ENCODE results near the gene CCNC.

DNA sequence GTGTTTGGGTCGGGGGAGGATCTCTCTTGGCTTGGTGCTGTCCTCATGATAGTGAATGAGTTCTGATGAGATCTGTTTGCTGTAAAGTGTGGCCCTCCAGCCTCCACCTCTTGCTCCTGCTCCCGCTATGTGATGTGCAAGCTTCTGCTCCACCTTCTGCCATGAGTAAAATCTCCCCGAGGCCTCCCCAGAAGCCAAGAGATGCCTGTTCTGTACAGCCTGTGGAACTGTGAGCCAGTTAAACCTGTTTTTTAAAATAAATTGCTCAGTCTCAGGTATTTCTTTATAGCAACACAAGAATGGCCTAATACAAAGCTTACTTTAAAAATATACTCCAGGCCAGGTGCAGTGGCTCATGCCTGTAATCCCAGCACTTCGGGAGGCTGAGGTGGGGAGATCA is 11.3 kb upstream of the CCNC start:
- no peak for TF ChIP-seq POLR2AphosphoS5 (IDR thresholded peaks at IDR 0.05; ENCODE audit: low read depth, low read length)
- TF ChIP-seq, protein P1, sequence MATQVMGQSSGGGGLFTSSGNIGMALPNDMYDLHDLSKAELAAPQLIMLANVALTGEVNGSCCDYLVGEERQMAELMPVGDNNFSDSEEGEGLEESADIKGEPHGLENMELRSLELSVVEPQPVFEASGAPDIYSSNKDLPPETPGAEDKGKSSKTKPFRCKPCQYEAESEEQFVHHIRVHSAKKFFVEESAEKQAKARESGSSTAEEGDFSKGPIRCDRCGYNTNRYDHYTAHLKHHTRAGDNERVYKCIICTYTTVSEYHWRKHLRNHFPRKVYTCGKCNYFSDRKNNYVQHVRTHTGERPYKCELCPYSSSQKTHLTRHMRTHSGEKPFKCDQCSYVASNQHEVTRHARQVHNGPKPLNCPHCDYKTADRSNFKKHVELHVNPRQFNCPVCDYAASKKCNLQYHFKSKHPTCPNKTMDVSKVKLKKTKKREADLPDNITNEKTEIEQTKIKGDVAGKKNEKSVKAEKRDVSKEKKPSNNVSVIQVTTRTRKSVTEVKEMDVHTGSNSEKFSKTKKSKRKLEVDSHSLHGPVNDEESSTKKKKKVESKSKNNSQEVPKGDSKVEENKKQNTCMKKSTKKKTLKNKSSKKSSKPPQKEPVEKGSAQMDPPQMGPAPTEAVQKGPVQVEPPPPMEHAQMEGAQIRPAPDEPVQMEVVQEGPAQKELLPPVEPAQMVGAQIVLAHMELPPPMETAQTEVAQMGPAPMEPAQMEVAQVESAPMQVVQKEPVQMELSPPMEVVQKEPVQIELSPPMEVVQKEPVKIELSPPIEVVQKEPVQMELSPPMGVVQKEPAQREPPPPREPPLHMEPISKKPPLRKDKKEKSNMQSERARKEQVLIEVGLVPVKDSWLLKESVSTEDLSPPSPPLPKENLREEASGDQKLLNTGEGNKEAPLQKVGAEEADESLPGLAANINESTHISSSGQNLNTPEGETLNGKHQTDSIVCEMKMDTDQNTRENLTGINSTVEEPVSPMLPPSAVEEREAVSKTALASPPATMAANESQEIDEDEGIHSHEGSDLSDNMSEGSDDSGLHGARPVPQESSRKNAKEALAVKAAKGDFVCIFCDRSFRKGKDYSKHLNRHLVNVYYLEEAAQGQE (IDR thresholded peaks at IDR 0.05; ENCODE audit: insufficient read depth in 1 of 2, low read depth in 2 of 2, low read length in 2 of 2): no peak
